B cell (primary cell): ENCODE results near the gene ZNF746. TPM values are rescaled to one million over a fixed set of nuclear protein-coding genes. Genes with fewer than 3 reads are reported as not detected.

Experiments used
- ATAC-seq: fragments of 200-7000 bp; cut with Tn5 transposase; one replicate; pipeline ENCODE4 v1.10.0; 2021; ENCODE audit warnings: low read depth, mild to moderate bottlenecking, moderate number of reproducible peaks, moderate library complexity
- CTCF ChIA-PET: fragments of 350-600 bp; sonication (Branson Sonifier 250); formaldehyde crosslinking; loops from one replicate; lab custom pipeline; 2021; ENCODE audit warnings: antibody characterized with exemption, inconsistent platforms; lab: Charles Lee
- POLR2A ChIA-PET: fragments of 350-600 bp; sonication (Branson Sonifier 250); formaldehyde crosslinking; loops from one replicate; lab custom pipeline; 2021; ENCODE audit warnings: antibody characterized with exemption; lab: Charles Lee
- DNase-seq: peaks from one replicate; pipeline ENCODE4 v3.0.0; 2013
- H2AFZ ChIP-seq: 2 replicates; pipeline ENCODE4 v1.6.1; 2012; ENCODE audit warnings: mild to moderate bottlenecking, low read depth, low read length; ENCODE audit not compliant: insufficient read depth, poor library complexity, severe bottlenecking
- H3K27ac ChIP-seq, 2 donors: 1 replicate in 1 of 2; 2 replicates in 1 of 2; pipeline ENCODE4 v1.5.1; 2012 to 2013; ENCODE audit warnings: low read length in 2 of 2, mild to moderate bottlenecking in 2 of 2, moderate library complexity in 1 of 2
- H3K27me3 ChIP-seq, 4 experiments: fragments of 200-600 bp in 1 of 4; sonication (generic) in 1 of 4; replicated peaks in 1 of 4; 1 replicate in 2 of 4; 2 replicates in 2 of 4; pipeline versions ENCODE4 v1.6.1 to v1.7.0; 2013 to 2016; ENCODE audit warnings: low read length in 3 of 4, mild to moderate bottlenecking in 2 of 4, mixed read lengths in 1 of 4, moderate library complexity in 1 of 4; ENCODE audit not compliant: insufficient read depth in 4 of 4, control insufficient read depth in 3 of 4; ENCODE audit errors: control extremely low read depth in 1 of 4
- H3K36me3 ChIP-seq, 2 experiments: replicated peaks in 1 of 2; 1 replicate in 1 of 2; 2 replicates in 1 of 2; pipeline versions ENCODE4 v1.6.1 to v1.7.1; 2013; ENCODE audit warnings: low read length in 1 of 2; ENCODE audit not compliant: insufficient read depth in 2 of 2, control insufficient read depth in 1 of 2; ENCODE audit errors: control extremely low read depth in 1 of 2, extremely low read depth in 1 of 2
- H3K4me1 ChIP-seq, 2 donors: fragments of 200-600 bp in 1 of 2; sonication (generic) in 1 of 2; 1 replicate in 1 of 2; 2 replicates in 1 of 2; pipeline versions ENCODE4 v1.5.1 to v1.6.1; 2013 to 2017; ENCODE audit warnings: low read length in 2 of 2; ENCODE audit not compliant: control insufficient read depth in 2 of 2, insufficient read depth in 2 of 2
- H3K4me2 ChIP-seq: replicated peaks from 2 replicates; pipeline ENCODE3; 2012; ENCODE audit warnings: mild to moderate bottlenecking, low read depth, low read length; ENCODE audit not compliant: poor library complexity, severe bottlenecking
- H3K4me3 ChIP-seq, 5 experiments: fragments of 200-600 bp in 1 of 5; sonication (generic) in 1 of 5; 1 replicate in 3 of 5; 2 replicates in 2 of 5; pipeline versions ENCODE4 v1.5.1 to v1.7.0; 2011 to 2016; ENCODE audit warnings: low read length in 4 of 5, mild to moderate bottlenecking in 4 of 5, low read depth in 2 of 5, control low read depth in 1 of 5, moderate library complexity in 1 of 5; ENCODE audit not compliant: insufficient read depth in 1 of 5; ENCODE audit errors: control extremely low read depth in 1 of 5, extremely low read depth in 1 of 5
- H3K79me2 ChIP-seq: fragments of 200-600 bp; sonication (generic); one replicate; pipeline ENCODE4 v1.6.0; 2016; ENCODE audit warnings: low read length; ENCODE audit not compliant: control insufficient read depth, insufficient read depth
- H3K9ac ChIP-seq: fragments of 200-600 bp; sonication (generic); 2 replicates; pipeline ENCODE4 v1.6.1; 2017; ENCODE audit warnings: mild to moderate bottlenecking, low read length, moderate library complexity
- H3K9me3 ChIP-seq, 3 donors: one replicate each; pipeline versions ENCODE4 v1.6.1 to v1.7.1; 2013; ENCODE audit warnings: low read length in 2 of 3; ENCODE audit not compliant: control insufficient read depth in 2 of 3, insufficient read depth in 1 of 3; ENCODE audit errors: control extremely low read depth in 1 of 3
- H4K20me1 ChIP-seq: 2 replicates; pipeline ENCODE4 v1.6.0; 2012; ENCODE audit warnings: mild to moderate bottlenecking, low read length; ENCODE audit not compliant: insufficient read depth, control insufficient read depth, poor library complexity, severe bottlenecking
- H3K27ac Mint-ChIP-seq: one replicate; pipeline ENCODE4 v1.8.0; 2021; ENCODE audit warnings: mixed read lengths
- H3K27me3 Mint-ChIP-seq: one replicate; pipeline ENCODE4 v1.8.0; 2021; ENCODE audit warnings: mixed read lengths
- H3K4me1 Mint-ChIP-seq: one replicate; pipeline ENCODE4 v1.8.0; 2021; ENCODE audit warnings: mixed read lengths
- H3K4me3 Mint-ChIP-seq: one replicate; pipeline ENCODE4 v1.8.0; 2021; ENCODE audit warnings: mixed read lengths
- H3K9me3 Mint-ChIP-seq: one replicate; pipeline ENCODE4 v1.8.0; 2022; ENCODE audit warnings: mixed read lengths; ENCODE audit not compliant: insufficient read depth
- CTCF ChIP-seq: fragments of 200-600 bp; IDR thresholded peaks from one replicate; pipeline ENCODE4 v1.8.0; 2022; ENCODE audit warnings: antibody characterized with exemption, mild to moderate bottlenecking
- EZH2 ChIP-seq: IDR thresholded peaks from 2 replicates; pipeline ENCODE4 v1.6.1; 2012; ENCODE audit warnings: borderline replicate concordance, low read depth, mild to moderate bottlenecking, moderate library complexity, low read length; ENCODE audit not compliant: insufficient read depth, poor library complexity, severe bottlenecking
- WGBS: methylation state at CpG from one replicate; pipeline ENCODE4 v1.1.5; 2013; ENCODE audit warnings: missing lambda C conversion rate; ENCODE audit not compliant: insufficient coverage; 5-methylcytosine and 5-hydroxymethylcytosine counted together
- intact Hi-C: fragments of 100-400 bp; cut with micrococcal nuclease; formaldehyde crosslinking; loops from one replicate; pipeline ENCODE4 v1.10.0; 2022
- polyA plus RNA-seq: library from polyadenylated mRNA; depleted of rRNA; stranded (reverse); fragments of >200 nt; gene quantifications from 2 replicates; pipeline ENCODE4 v1.2.3, GENCODE V29; 2012
- total RNA-seq, 2 donors: library from RNA; stranded (reverse); fragments of 120-200 nt in 1 of 2; gene quantifications; 1 replicate in 1 of 2; 2 replicates in 1 of 2; pipeline versions ENCODE4 v1.2.3 to v1.2.4, GENCODE V29; 2013 to 2022

Gene ZNF746
- total and polyA plus RNA-seq, 2 donors (not counting 1 experiment from before 2014, with no cell fraction given), result 15.6 to 30.4 TPM

- Histone ChIP-seq H3K79me2 (no peaks in the 10 kb centered on the region), H3K4me3 (no peak overlapping the region), H3K9ac (no peak overlapping the region), H2AFZ (no peak overlapping the region), H4K20me1 (no peaks in the 10 kb centered on the region), H3K4me1 (no peaks in the 10 kb centered on the region), H3K4me2 (no peak overlapping the region), H3K9me3 (peaks cover 0 to 13% (median 0%) of the 10 kb centered on the region in 3 donors), H3K27ac (no peak overlapping the region), H3K27me3 (no peaks in the 10 kb centered on the region), H3K36me3 (peaks cover 0 to 32% of the 10 kb centered on the region in 2 experiments)
- Mint-ChIP-seq H3K9me3 (no peaks in the 10 kb centered on the region), H3K4me1 (no peaks in the 10 kb centered on the region), H3K27me3 (no peaks in the 10 kb centered on the region), H3K27ac (no peak overlapping the region), H3K4me3 (no peak overlapping the region)
- 98% methylated on average over 15 of the region's 15 CpGs for WGBS
- DNase-seq (no peak), ATAC-seq (no peak)
- intact Hi-C loops, result no loop called here
- CTCF ChIA-PET, result interaction anchor here (1.6 kb wide), 1 partner anchor 24 kb away, joined by 5 read pairs; the partner anchor contains the start of gene ZNF777
- POLR2A ChIA-PET, result no interaction called here
- no peak for TF ChIP-seq EZH2
- no peak for TF ChIP-seq CTCF
Observed at GRCh38 chr7:149436358-149436757, 61.3 kb downstream of the ZNF746 start.

GRCh38 chr7:149433124-149433523 is 64.5 kb downstream of the ZNF746 start:
- ChIA-PET POLR2A (no interaction called here), CTCF (interaction anchor here (1.5 kb wide), 1 partner anchor 193 kb away, joined by 4 read pairs; no protein-coding TSS in a partner anchor)
- no peaks in the 10 kb centered on the region for H3K4me1 Mint-ChIP-seq
- intact Hi-C loops, result no loop called here
- Histone ChIP-seq H4K20me1 (no peaks in the 10 kb centered on the region), H3K4me1 (no peaks in the 10 kb centered on the region), H3K36me3 (peaks cover 0 to 32% of the 10 kb centered on the region in 2 experiments), H3K4me2 (no peak overlapping the region), H3K9ac (no peak overlapping the region), H2AFZ (no peak overlapping the region), H3K9me3 (peaks cover 0 to 13% (median 0%) of the 10 kb centered on the region in 3 donors), H3K27ac (no peak overlapping the region), H3K4me3 (no peak overlapping the region), H3K27me3 (no peaks in the 10 kb centered on the region), H3K79me2 (no peaks in the 10 kb centered on the region)
- no peak for ATAC-seq
- H3K4me3 Mint-ChIP-seq, result no peak overlapping the region
- H3K9me3 Mint-ChIP-seq, result no peaks in the 10 kb centered on the region
- no peaks in the 10 kb centered on the region for H3K27me3 Mint-ChIP-seq
- WGBS, result 92% methylated on average over 8 of the region's 8 CpGs
- no peak for DNase-seq
- TF ChIP-seq EZH2 (no peak), CTCF (no peak)
- no peak overlapping the region for H3K27ac Mint-ChIP-seq
